HG02763 (cell line): ENCODE data around the gene HDAC4.

Source experiments
- ATAC-seq: cut with Tn5 transposase; IDR thresholded peaks from one replicate; pipeline ENCODE4 v1.9.1; 2021; ENCODE audit warnings: mild to moderate bottlenecking, moderate library complexity; ENCODE audit not compliant: unreplicated experiment

HDAC4 gene

DNA sequence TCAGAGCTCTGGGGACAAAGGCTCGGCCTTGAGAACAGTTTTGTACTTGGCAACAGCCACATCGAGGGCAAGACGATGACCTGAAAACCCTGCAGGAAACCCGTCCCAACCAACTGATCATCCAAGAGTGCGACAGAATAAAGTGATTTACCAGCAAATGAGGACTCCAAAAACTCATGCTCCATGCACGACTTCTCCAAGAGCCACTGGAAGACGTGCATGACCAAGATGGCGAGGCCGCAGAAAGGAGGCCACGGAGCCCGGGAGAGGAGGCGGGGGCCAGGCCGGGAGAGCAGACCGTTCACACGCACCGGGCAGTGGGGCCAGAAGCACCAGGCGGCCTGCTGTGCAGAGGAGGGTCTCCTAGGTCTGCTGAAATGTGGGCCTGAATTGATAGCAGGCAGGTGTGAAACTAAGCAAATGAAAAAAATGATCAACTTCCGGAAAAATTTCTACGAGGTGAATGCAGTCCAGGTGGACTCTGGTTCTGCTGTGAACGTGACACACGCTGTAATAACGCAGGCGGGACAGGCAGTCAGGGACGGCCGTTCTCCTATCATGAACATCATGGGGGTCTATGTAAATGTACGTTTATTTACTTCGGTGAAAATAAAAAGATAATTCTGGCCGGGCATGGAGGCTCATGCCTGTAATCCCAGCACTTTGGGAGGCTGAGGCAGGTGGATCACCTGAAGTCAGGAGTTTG is 252.2 kb downstream of the HDAC4 start:
- ATAC-seq, result no peak

DNA sequence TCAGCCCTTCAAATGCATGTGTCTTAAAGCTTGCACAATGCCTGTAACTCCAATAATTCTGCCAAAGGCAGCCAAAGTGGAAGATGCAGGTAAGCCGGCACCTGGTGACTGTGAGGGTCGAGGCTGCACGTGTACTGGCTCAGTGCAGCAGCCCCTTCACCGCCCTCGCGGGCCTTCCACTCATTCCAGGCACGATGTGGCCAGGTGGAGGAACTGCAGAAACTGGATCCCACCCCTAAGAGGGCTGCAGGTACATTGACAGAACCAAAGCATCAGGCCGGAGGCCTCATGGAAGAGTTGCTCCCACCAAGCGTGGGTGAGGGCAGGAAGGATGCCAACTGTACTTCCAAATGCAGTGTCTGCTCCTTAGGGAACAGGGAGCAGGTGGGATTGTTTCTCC is 253.4 kb downstream of the HDAC4 start:
- no peak for ATAC-seq

DNA sequence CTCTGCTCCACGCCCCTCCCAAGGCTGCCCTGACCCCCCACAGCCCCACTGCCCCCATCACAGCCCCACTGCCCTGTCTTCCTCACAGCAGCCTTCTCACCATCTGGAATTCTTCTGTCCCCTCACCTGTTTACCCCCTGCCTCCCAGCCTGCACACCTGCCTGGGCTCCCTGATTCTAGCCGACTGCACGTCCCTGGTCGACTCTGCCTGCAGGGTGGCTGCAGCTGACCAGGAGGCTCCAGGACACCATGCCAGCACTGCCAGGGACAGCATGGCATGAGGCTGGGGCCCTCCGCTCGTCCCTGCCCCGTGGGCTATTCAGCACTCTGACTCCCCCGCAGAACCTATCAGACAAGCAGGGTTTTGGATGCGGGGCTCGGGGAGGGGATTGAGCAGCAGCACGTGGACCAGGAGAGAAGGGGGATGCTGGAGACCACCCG is 254.1 kb downstream of the HDAC4 start:
- ATAC-seq, result no peak

DNA sequence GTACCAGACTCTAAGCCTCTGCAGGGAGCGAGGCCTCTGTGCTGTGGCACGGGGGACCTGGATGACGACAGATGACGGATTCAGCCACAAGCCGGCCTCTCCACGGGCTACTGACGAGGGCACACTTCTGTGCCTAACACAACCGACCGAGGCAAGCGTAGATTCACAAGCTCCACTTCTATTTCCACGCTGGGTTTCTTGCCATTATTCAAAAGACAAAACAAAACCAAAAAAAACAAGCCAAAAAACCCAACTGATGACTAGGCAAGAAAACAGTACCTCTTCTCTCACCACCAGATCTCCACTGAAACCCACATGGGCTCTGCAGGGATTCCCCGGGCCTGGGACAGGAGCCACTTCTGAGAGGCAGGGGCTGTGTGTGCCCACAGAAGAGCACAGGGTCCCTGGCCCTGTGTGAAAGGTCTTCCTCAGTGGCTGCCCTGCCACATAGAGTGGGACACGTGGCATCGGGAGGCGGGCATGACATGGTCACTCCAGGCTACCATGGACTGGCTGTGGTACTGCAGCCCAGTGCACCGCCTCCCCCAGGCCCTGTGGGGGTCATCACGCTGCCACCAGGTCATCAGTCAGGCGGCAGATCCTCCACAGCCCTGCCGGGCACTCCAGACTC is 254.7 kb downstream of the HDAC4 start:
- ATAC-seq, result no peak

DNA sequence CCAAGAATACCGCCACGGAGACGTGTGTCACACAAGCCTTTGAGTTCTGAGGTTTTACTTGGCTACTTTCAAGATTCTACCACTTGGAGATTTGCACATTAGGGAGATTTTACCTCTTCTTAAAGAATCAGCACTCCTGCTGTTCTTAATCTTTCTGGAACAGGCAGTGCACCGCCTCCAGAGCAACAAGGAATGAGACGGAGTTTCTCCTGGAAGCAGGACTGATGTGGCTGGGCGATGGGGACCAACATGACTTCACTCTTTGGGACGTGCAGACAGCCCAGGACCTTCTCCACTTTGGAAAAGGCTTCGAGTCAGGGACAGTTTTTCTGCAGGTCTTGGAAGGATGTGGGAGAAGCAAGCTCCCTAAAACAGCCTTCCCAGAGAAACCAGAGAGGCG is 255.2 kb downstream of the HDAC4 start:
- ATAC-seq, result no peak

DNA sequence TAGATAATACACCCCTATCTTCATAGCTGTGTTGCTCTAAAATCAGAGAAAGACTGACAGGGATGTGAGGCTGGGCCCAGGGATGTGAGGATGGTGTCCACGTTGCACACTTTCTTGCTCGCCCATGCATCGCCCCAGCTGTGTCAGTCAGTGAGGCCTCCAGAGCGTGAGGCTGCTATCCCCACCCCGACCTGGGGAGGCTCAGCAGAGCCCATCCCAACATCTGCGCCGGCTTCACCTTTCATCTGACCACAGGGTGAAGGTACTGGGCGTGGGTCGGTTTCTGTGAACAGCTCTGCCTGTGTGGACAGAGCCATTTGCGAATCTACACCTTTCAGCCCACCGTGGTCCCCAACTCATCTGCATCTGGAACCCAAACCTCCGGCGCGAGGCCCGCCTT is 255.7 kb downstream of the HDAC4 start:
- no peak for ATAC-seq

DNA sequence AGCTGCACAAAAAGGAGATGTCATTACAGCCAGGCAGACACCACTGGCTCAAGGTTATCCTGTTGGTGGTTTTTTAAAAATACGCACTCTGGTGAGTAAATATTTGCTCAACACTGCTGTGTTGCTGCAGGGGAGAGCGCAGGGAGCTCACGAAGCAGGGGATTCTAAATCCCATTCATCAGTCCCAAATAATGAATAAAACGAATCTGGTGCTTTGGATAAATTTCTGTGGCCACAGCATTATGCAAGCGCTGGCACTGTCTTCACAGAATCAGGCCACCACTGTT is 256.2 kb downstream of the HDAC4 start:
- no peak for ATAC-seq

DNA sequence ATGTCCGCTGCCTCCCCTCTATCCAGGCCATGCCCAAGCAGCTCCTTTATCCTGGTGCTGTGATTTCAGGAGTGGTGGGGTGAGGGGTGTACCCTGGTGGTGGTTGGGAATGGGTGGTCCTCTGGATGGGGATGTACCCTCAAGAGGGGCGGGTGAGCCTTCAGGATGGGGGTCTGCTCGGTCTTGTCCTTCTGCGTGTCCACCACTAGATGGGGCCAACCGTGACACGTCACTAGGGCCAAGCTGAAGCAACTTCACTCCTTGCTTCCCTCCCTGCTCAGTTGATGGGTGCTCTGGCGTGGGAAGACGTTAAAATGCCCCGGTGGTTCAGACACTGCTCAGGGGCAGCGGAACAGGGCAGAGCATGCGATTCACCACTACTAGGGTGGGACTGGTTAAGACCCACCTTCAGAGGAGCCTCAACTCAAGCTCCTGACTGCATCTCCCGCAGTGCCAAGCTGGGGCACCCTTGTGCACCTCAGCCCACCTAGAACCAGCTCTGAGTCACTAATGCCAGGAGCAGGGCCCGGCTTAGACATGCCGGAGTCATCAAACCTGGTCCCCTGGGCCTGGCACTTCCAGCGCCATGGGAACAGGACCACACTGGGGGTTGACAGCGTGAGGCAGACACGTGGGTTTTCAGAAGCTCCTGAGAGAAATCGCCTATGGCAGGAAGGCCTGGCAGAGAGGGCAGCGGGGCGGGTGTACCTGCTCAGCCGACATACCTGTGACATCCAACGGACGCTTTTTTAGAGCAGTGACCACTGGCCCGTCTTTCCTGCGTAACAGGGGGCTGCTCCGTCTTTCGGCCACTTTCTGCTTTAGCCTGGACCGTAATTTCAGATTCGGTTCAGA is 256.7 kb downstream of the HDAC4 start:
- ATAC-seq, result no peak

DNA sequence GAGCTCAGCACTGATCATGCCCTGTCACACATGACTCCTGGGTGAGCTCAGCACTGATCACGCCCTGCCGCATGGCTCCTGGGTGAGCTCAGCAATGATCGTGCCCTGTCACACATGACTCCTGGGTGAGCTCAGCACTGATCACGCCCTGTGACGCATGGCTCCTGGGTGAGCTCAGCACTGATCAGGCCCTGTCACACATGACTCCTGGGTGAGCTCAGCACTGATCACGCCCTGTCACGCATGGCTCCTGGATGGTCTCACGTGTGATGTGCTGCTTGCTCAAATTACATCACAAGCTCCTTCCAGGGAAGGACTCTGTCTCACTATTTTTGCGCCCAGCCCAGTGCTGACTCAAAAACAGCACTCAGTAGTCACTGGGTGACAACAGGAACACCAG is 258.0 kb downstream of the HDAC4 start:
- no peak for ATAC-seq

DNA sequence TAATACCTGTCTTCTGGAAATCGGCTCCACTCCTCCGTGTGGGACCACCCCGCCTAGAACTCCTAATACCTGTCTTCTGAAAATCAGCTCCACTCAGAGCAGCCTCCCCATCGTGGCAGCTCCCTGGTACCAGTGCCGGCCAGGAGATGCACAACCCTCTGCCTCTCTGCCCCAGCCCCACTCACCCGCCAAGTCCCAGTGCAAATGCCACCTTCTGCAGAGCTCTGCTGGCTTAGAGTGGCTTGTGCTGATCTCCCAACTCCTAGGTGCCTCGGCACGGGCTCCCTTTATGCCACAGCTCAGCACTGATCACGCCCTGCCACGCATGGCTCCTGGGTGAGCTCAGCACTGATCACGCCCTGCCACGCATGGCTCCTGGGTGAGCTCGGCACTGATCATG is 258.5 kb downstream of the HDAC4 start:
- no peak for ATAC-seq

DNA sequence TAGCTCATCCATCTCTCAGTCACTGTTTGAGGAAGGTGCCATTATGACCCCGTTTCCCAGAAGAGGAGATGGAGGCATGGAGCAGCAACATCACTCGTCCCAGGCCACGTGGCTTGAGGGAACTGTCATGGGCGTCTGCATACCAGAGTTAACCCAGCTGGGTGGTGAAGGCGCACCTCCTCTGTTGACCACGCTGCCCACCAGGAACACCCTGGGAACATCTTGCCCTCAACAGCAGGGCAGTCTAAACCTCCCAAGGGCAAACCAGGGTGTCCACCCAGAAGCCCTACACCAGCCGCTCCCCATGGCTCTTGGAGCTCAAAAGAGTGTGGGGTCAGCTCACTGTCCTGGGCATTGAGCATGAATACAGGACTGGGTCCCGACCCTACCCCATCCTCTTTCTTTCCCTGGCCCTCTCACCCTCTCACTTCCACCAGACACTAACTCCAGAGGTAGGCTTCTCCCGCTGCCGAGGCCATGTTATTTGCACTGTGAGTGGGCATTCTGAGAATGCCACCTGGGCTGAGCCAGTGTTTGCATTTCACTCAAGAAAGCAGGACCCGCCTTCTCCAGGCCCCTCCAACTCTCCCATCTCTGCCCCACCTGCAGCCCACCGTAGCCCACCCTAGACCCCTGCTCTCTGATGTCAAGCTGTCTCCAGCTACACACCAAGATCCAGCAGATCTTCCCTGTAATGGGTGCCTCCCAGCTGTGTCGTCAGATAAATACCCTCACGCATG is 259.6 kb downstream of the HDAC4 start:
- no peak for ATAC-seq

DNA sequence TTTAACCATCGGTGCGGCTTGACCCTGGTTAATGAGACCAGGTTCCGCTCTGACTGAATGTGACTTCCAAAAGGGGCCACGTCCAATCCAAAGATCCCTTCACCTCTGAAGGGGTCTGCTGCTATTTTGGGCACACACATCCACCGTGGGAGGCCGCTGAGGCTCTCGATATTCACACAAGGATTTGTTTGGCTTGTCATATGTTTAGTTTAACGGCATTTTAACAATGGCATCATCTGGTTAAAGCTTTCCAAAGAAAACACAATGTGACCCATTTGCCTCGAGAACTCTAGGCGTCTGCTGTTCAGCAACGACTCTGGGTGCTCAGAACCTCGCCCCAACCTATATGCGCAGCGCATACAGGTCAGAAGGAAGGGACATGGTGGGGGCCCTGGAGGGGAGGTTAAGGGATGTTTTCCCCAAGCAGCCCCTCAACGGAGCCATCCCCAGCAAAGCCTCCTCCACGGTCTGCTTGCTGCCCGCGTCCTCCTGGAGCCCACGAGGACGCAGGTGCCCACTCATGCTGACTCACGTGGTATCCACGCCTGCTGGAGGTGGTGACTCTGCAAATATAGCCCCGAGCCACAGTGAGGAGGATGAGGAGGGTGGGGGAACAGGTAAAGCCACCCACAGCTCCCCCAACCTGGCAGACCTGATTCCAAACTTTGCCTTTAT is 260.3 kb downstream of the HDAC4 start:
- ATAC-seq, result no peak

DNA sequence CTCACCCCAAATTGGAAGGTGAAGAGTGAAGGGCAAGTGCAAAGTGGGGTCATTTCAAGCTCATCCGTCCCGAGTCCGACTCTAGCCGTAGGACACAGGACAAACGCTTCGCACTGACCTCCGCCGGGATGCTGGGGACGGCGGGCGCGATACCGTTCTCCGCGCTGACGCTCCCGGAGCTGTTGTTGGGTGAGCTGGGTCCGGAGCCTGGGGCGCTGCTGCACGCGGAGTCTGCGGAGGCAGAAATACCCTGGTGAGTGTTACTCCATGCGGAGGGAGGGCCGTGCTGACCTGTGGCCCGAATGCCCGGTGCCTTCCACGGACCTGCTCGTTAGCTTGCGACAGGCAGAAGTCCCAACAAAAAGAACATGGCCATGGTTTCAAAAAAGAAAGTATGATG is 261.3 kb downstream of the HDAC4 start:
- ATAC-seq, result no peak

DNA sequence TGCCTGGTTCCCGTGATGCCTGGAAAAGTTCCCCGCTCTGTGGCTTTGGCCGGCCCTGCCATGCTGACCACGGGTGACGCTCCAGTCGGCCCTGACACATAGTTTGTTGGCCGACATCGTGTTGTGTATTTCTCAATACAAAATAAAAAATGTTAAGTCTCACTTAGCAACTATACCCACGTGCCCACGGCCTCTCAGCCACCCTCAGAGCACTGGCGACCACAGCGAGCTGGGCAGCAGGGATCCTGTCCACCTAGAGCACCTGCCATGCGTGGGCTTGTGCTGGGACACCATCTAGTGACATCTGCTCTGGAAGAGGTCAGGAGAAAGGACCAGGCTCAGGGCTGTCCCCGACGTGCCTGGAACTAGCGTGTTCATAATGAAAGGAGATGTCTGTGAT is 261.7 kb downstream of the HDAC4 start:
- ATAC-seq, result no peak

DNA sequence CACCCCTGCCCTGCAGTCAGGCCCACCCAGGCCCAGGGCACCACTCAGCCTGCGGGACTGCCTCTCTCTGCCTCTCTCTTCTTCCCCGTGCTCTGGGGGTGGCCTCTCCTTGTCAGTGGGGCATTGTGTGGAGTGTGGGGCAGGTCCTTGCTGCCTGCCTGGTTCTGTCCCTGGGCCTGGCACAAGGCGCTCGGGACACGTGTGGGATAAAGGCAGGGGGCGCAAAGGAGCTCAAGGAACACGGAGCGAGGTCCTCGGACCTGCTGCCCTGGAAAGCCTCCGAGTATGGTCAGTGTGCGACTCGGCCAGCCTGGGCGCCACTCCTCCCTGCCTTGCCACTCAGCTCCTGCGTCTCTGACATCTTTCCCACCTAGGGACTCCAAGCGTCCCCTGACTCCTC is 262.2 kb downstream of the HDAC4 start:
- ATAC-seq, result no peak

DNA sequence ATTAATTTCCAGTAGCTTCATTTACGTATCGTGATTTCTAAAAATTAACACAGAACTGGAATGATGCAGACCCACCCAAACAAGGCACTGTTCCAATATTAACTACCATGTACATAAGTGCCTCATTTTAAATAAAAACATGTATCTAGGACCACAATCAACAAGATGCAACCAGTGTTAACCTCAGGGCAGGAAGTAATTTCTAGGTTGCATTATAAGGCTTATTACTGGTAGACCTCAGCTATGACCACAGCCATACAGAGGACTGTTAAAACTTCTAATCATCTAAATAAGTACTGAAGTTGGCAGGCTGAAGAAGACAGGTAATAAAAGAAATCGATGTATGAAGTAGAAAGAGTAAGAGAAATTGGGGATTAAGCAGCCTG is 262.9 kb downstream of the HDAC4 start:
- no peak for ATAC-seq

DNA sequence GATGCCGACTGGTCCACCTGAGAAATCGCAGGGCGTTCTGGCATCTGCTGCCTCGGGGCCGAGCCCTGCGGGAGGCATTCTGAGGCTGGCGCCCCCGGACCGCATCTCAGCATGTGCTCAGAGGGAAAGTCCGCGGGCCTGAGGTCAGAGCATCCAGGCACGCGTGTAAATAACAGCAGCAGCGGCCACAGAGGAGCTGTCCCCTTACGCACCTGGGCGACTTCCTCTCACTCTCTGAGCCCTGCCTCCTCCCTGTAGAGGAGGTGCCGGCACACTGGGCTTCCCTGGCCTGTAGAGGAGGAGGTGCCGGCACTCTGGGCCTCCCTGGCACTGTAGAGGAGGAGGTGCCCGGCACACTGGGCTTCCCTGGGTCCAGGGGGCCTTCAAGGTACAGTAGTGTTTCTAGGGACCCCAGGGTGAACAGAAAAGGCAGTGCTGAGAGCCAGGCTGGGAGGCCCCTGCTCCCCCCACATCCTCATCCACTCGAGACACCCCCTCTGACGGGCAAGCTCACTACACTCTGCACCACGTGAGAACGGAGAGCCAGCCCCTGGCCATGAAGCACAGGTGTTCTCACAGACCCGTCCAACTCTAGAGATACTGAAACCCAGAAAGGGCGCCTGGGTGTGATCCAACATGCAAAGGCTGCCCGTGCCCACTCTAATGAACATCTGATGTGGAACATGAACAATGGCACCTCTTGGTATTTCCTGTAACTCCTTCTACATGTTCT is 263.5 kb downstream of the HDAC4 start:
- no peak for ATAC-seq

DNA sequence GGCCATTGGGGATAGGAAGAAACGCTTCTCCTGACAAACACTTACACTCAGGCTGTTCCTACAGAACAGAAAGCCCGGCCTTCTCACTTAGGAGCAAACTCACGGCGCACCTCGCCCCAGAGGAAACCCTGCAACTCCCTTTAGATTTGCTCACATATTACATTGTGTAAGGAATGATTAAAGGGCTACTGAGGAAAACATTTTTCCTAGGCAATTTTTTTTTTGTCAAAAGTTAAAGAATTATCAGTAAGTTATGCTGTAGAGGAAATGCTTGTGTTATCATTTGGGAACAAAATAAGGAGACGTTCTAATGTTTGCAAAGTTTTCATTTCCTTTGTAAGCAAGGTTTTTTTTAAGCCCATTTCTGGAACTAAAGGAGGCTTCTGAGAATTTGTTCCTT is 264.1 kb downstream of the HDAC4 start:
- no peak for ATAC-seq

DNA sequence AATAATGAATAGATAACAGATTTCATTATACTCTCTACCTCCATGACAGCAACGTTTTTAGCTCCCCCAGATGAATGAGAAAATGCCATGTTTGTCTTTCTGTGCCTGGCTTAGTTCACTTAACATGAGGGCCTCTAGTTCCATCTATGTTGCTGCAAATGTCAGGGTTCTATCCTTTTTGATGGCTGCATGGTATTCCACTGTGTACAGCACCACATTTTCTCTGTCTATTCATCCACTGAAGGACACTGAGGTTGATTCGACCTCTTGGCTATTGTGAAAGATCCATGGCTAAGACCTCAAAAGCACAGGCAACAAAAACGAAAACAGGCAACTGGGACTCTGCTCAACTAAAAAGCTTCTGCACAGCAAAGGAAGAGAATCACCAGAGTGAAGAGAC is 264.6 kb downstream of the HDAC4 start:
- ATAC-seq, result no peak

DNA sequence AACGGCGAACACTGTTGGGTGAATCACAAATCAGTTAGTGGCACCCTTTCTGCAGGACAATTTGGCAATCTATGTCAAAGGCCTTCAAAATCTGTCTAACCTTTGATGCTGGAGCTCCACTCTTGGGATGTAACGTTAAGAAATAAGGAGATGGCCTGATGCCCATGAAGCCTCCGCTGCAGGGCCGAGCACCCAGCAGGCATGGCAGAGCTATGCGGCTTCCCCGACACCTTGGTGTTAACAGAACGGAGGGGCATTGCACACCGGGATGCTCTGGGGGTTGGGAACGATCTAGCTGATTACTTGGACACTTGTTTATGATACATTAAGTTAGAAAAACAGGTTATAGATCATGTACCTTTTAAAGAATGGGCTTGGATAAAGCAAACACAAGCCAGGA is 265.3 kb downstream of the HDAC4 start:
- ATAC-seq, result no peak
